LoVo (cell line): ENCODE measurements around the gene PCID2.
"Not testable (repeated sequence)": the region's sequence is repeated elsewhere in the genome, so short reads cannot be mapped to it uniquely, and the experiment has no call there.

Experiments
- DNase-seq: peaks from one replicate; pipeline ENCODE4 v3.0.0-alpha.2; 2016; ENCODE audit warnings: low spot score

PCID2 gene

GRCh38 chr13:113166266-113166665, 42.2 kb downstream of the PCID2 start:
- no peak for DNase-seq

DNA sequence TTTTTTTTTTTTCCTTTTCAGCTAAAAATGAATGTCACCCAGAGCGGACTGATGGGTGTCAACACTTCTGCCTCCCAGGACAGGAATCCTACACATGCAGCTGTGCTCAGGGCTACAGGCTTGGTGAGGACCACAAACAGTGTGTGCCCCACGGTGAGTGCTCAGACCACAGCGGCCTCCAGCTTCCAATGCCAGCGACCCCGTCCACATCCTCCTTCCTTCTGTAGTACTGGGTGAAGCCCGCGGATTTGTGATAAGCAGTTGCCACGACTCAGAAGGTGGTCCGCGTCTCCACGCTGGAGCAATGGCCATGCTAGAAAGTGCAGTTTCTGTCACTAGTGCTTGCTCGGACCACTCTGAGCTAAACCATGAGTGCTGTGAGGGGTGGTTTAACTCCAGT, 44.0 kb downstream of the PCID2 start:
- no peak for DNase-seq

DNA sequence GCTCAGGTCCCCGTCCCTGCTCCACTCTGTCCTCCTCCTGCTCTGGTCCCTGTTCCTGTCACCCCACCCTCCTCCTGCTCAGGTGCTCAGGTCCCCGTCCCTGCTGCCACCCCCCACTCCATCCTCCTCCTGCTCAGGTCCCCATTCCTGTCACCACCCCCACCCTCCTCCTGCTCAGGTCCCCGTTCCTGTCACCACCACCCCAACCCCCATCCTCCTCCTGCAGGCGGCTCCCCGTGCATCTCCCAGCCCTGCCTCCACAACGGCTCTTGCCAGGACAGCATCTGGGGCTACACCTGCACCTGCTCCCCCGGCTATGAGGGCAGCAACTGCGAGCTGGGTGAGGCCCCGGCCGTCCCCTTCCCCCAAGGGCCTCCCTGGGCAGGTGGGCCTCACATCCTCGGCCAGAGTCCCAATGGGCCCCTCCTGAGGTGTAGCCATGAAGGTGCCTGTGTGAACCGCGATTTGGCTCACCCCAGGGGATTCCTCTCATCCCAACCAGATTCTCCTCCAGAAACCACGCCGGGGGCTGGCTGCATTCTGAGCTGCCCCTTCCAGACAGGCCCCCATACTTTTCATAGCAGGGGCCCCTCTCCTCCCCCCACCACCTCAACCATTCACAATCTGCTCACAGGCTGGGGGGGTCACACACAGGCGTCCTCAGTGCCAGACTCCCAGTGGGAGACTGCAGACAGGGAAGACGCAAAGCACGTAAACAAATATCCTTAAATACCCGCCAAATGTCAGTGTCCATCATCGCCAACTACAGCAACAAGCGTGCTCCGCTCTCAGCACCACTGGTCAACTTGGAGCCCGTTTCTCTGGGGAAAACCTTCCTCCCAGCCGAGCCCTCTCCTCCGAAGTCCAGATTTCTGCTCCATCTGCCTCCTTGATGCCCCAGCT, 45.4 kb downstream of the PCID2 start:
- no peak for DNase-seq

DNA sequence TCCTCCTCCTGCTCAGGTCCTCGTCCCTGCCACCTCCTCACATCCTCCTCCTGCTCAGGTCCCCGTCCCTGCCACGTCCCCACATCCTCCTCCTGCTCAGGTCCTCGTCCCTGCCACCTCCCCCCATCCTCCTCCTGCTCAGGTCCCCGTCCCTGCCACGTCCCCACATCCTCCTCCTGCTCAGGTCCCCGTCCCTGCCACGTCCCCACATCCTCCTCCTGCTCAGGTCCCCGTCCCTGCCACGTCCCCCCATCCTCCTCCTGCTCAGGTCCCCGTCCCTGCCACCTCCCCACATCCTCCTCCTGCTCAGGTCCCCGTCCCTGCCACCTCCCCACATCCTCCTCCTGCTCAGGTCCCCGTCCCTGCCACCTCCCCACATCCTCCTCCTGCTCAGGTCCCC, 46.5 kb downstream of the PCID2 start:
- DNase-seq, result not testable (repeated sequence)

DNA sequence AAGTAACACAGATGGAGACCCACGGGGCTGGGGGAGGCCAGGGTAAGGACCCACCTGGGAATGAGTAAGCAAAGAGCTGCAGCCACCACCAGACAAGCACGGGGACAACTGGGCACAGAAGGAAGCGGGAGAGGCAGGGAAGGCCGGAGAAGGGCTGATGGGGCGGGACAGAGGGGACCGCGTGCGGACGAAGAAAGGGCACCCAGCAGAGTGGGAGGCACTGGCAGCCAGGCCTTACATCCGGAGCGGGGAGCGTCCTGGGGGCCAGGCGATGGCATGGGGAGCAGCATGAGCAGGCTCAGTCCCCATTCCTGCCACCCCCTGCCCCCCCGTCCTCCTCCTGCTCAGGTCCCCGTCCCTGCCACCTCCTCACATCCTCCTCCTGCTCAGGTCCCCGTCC, 47.0 kb downstream of the PCID2 start:
- no peak for DNase-seq

- DNase-seq, result no peak
Measured at GRCh38 chr13:113160983-113161382, 47.5 kb downstream of the PCID2 start.

GRCh38 chr13:113159701-113160100, 48.8 kb downstream of the PCID2 start:
- no peak for DNase-seq

- DNase-seq, result no peak
Measured at GRCh38 chr13:113158946-113159345, 49.5 kb downstream of the PCID2 start.

- DNase-seq, result no peak
Measured at GRCh38 chr13:113157929-113158747, 50.3 kb downstream of the PCID2 start, which contains the start of gene PROZ. Gene PROZ (plus strand): TSS chr13:113158648. CDS start chr13:113158661, 13 bp downstream.

DNA sequence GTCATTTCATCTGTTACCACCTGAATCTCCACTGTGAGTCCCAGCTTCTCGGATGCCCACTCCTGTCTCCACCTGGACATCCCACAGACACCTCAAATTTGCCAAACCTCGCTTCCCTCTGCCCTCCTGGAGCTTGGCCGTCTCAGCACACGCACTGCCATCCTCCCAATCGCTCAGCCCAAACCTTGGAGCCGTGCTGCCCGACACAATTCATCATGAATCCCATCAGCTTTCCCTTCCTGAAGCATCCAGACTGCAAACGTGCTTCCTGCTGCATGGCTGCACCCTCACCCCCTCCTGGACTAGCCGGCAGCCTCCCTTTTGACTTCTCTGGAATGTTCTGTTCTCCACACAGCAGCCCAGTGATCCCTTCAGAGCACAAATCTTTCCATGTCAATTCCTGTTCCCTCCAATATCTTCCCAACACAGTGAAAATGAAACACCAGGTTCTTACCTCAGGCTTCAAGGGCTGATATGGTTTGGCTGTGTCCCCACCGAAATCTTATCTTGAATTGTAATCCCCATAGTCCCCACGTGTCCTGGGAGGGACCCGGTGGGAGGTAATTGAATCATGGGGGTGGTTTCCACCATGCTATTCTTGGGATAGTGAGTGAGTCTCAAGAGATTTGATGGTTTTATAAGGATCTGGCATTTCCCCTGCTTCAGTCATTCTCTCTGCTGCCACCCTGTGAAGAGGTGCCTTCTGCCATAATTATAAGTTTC, 51.1 kb downstream of the PCID2 start:
- no peak for DNase-seq

DNA sequence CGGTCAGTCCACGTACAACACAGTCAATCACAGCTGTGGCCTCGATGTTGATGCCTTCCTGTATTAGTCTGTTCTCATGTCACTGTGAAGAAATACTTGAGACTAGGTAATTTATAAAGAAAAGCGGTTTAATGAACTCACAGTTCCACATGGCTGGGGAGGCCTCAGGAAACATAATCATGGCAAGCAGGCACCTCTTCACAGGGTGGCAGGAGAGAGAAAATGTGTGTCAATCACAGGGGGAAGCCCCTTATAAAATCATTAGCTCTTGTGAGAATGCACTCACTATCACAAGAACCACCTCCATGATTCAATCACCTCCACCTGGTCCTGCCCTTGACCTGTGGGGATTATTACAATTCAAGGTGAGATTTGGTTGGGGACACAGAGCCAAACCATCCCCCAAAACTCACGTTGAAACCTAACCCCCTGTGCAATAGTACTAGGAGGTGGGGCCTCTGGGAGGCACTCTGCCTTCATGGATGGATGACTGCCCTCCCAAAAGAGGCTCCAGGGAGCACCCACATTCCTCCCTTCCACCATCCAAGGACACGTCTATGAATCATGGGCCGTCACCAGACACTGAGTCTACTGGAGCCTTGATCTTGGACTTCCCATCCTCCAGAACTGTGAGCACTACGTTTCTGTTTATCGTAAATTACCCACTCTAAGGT, 52.4 kb downstream of the PCID2 start:
- no peak for DNase-seq

GRCh38 chr13:113155201-113155600, 53.3 kb downstream of the PCID2 start:
- no peak for DNase-seq

DNA sequence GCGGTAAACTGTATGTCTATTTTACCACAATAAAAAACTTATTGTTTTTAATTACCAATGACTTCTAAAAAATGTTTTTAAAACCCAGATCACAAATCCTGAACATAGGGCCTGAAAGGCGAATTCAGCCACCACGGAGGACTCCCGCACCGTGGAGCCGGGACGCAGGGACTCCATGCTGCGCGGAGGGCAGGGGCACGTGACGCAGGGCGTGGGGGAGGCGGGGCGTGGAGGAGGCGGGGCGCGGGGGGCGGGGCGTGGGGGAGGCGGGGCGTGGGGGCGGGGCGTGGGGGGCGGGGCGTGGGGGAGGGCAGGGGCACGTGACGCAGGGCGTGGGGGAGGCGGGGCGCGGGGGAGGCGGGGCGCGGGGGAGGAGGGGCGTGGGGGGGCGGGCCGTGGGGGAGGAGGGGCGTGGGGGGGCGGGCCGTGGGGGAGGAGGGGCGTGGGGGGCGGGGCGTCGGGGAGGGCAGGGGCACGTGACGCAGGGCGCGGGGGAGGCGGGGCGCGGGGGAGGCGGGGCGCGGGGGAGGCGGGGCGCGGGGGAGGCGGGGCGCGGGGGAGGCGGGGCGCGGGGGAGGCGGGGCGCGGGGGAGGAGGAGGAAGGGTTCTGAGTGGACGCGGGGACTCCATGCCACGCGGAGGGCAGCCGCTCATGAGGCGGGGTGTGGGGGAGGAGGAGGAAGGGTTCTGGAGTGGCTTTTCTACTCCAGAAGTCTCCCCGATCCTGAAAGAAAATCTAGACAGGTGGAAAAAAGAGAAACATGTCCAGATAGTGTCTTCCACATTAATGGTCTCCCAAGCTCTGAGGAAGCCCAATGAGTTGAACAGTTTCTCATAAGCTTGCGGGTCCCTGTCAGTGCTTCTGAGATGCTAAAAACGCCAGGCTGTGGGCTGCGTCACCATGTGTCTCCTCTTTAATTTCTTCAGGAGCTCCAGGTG, 54.4 kb downstream of the PCID2 start:
- DNase-seq, result peak; percentile 61

GRCh38 chr13:113152984-113153809, 55.3 kb downstream of the PCID2 start:
- no peak for DNase-seq

GRCh38 chr13:113152691-113152983, 55.8 kb downstream of the PCID2 start:
- no peak for DNase-seq

DNA sequence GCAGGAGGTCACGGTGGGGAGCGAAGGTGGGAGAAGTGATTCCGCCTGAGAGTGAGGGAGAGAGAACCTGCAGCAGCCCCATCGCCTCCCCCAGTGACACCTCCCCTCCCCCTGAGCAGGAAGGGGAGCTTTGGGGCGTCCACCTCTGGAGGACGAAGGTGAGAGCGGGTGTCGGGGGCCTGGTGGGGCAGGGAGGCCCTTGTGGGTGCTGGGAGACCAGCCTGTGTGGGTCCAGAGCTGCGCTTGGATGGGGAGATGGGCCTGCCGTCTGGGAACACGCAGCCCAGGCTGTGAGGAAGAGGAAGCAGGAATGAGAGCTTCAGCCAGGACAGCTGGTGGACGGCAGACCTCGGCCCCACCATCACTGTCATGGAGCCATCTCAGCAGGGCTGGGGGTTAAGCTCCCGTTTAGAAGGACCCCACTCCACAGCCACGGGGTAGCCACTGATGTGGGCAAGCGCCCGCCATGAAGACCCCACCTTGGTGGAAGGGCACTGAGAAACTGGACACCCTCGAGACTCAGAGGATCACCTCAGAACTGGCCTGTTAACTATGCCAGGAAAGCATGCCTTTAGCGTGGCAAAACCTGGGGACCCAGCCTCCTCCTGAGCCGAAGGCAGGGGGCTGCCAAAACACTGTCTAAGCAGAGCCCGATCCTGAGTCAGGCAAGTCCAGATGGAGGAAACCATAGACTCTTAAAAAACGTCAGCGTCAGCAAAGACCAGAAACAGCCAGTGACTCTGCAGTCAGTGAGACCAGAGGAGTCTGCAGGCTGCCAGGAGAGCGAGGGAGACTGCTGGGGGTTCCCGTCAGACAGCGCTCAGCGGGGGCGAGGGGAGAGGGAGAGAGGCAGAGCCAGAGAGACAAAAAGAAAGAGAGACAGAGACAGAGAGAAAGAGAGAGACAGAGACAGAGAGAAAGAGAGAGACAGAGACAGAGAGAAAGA, 56.5 kb downstream of the PCID2 start:
- DNase-seq, result no peak

- no peak for DNase-seq
Measured at GRCh38 chr13:113150550-113151365, 57.7 kb downstream of the PCID2 start.
